Endometrial microvascular endothelial cells (primary cell): ENCODE results near the gene IMPDH2. TPM values are rescaled to one million over a fixed set of nuclear protein-coding genes. Genes with fewer than 3 reads are reported as not detected.
"Not testable (repeated sequence)": the region's sequence is repeated elsewhere in the genome, so short reads cannot be mapped to it uniquely, and the experiment has no call there.

Experiments used
- in situ Hi-C: cut with HindIII; loops from 2 replicates; pipeline ENCODE4 v1.10.0; 2017; ENCODE audit warnings: low sequenced_read_pairs, low pct_unique_long_range_greater_than_20kb; ENCODE audit errors: inconsistent ontology term
- total RNA-seq: library from RNA; depleted of rRNA; stranded (reverse); fragments of >200 nt; gene quantifications from one replicate; pipeline ENCODE4 v1.2.3, GENCODE V29; 2015; ENCODE audit errors: inconsistent ontology term

IMPDH2 gene
- total RNA-seq, 1 donor from 2014 or later, result 327 TPM

- in situ Hi-C loops, result not testable (repeated sequence)
These were observed 20.6 kb downstream of the IMPDH2 start for GRCh38 chr3:49008627-49009026.

GRCh38 chr3:49007771-49008528, 21.2 kb downstream of the IMPDH2 start:
- in situ Hi-C loops, result no loop called here

GRCh38 chr3:49007068-49007770, 22.0 kb downstream of the IMPDH2 start, which contains the start of gene WDR6:
WDR6 (plus strand) TSS chr3:49007391; CDS start chr3:49007432, 41 bp downstream.
- in situ Hi-C loops, result no loop called here

- in situ Hi-C loops, result no loop called here
These were observed 22.7 kb downstream of the IMPDH2 start for GRCh38 chr3:49006408-49007067.

GRCh38 chr3:49005998-49006397, 23.2 kb downstream of the IMPDH2 start:
- in situ Hi-C loops, result no loop called here

GRCh38 chr3:49005303-49005680, 23.9 kb downstream of the IMPDH2 start:
- in situ Hi-C loops, result no loop called here

GRCh38 chr3:49004352-49005302, 24.6 kb downstream of the IMPDH2 start:
- in situ Hi-C loops, result no loop called here

GRCh38 chr3:49001155-49001554, 28.0 kb downstream of the IMPDH2 start:
- in situ Hi-C loops, result no loop called here

- in situ Hi-C loops, result no loop called here
These were observed 29.9 kb downstream of the IMPDH2 start for GRCh38 chr3:48999085-48999858.

- in situ Hi-C loops, result no loop called here
These were observed 31.2 kb downstream of the IMPDH2 start for GRCh38 chr3:48997714-48998637.

- in situ Hi-C loops, result no loop called here
These were observed 32.0 kb downstream of the IMPDH2 start for GRCh38 chr3:48997102-48997635.

- in situ Hi-C loops, result no loop called here
These were observed 32.6 kb downstream of the IMPDH2 start for GRCh38 chr3:48996640-48997039.

- in situ Hi-C loops, result no loop called here
These were observed 35.4 kb downstream of the IMPDH2 start for GRCh38 chr3:48993834-48994233.

- in situ Hi-C loops, result no loop called here
These were observed 37.2 kb downstream of the IMPDH2 start for GRCh38 chr3:48991851-48992545.

GRCh38 chr3:48990636-48991469, 38.3 kb downstream of the IMPDH2 start:
- in situ Hi-C loops, result no loop called here
